Keratinocyte (primary cell): ENCODE measurements around the gene NLGN1. TPM values are rescaled to one million over a fixed set of nuclear protein-coding genes. Genes with fewer than 3 reads are reported as not detected.

ENCODE experiments used
- DNase-seq: peaks from one replicate; pipeline ENCODE4 v3.0.0-alpha.2; 2011; ENCODE audit warnings: low read depth, missing footprints, low spot score
- FAIRE-seq: peaks from 2 replicates; lab custom pipeline; 2011; peaks lifted over from hg19 to GRCh38; lab: Jason Lieb, UNC
- H2AFZ ChIP-seq: 2 replicates; pipeline ENCODE4 v1.6.0; 2012; ENCODE audit warnings: low read length, control low read depth, inconsistent platforms; ENCODE audit not compliant: control insufficient read depth
- H3K27ac ChIP-seq: 2 replicates; pipeline ENCODE4 v1.5.1; 2011; ENCODE audit warnings: low read length; ENCODE audit not compliant: control insufficient read depth, insufficient read depth
- H3K27me3 ChIP-seq: 3 replicates; pipeline ENCODE4 v1.6.0; 2011; ENCODE audit warnings: low read length; ENCODE audit not compliant: control insufficient read depth, insufficient read depth; ENCODE audit errors: extremely low read depth
- H3K36me3 ChIP-seq, 2 experiments: 2 replicates in 1 of 2; 3 replicates in 1 of 2; pipeline ENCODE4 v1.5.1; 2011; ENCODE audit warnings: low read length in 2 of 2, mild to moderate bottlenecking in 1 of 2; ENCODE audit not compliant: control insufficient read depth in 2 of 2, insufficient read depth in 2 of 2; ENCODE audit errors: extremely low read depth in 1 of 2
- H3K4me1 ChIP-seq: 3 replicates; pipeline ENCODE4 v1.5.1; 2011; ENCODE audit warnings: low read length; ENCODE audit not compliant: control insufficient read depth, insufficient read depth; ENCODE audit errors: extremely low read depth
- H3K4me2 ChIP-seq: 3 replicates; pipeline ENCODE4 v1.6.0; 2011; ENCODE audit warnings: low read depth, low read length; ENCODE audit not compliant: control insufficient read depth, insufficient read depth; ENCODE audit errors: extremely low read depth
- H3K4me3 ChIP-seq, 3 experiments: fragments of 200-600 bp in 1 of 3; sonication (generic) in 1 of 3; 2 replicates in 2 of 3; 3 replicates in 1 of 3; pipeline ENCODE4 v1.5.1; 2011 to 2016; ENCODE audit warnings: low read length in 3 of 3, mild to moderate bottlenecking in 3 of 3, control low read depth in 2 of 3, inconsistent platforms in 1 of 3, low read depth in 1 of 3, mixed read lengths in 1 of 3, mixed run types in 1 of 3, moderate library complexity in 1 of 3; ENCODE audit not compliant: control insufficient read depth in 2 of 3, insufficient read depth in 2 of 3; ENCODE audit errors: extremely low read depth in 1 of 3
- H3K79me2 ChIP-seq: 2 replicates; pipeline ENCODE4 v1.6.0; 2012; ENCODE audit warnings: low read length; ENCODE audit not compliant: control insufficient read depth, insufficient read depth
- H3K9ac ChIP-seq: 3 replicates; pipeline ENCODE4 v1.6.0; 2011; ENCODE audit warnings: low read length; ENCODE audit not compliant: control insufficient read depth, insufficient read depth; ENCODE audit errors: extremely low read depth
- H3K9me1 ChIP-seq: 3 replicates; pipeline ENCODE4 v1.6.0; 2011; ENCODE audit warnings: low read length; ENCODE audit not compliant: control insufficient read depth, insufficient read depth; ENCODE audit errors: extremely low read depth
- H3K9me3 ChIP-seq: 2 replicates; pipeline ENCODE4 v1.5.1; 2012; ENCODE audit warnings: low read depth, low read length; ENCODE audit not compliant: control insufficient read depth
- H4K20me1 ChIP-seq: 3 replicates; pipeline ENCODE4 v1.6.0; 2011; ENCODE audit warnings: low read length; ENCODE audit not compliant: control insufficient read depth, insufficient read depth; ENCODE audit errors: extremely low read depth
- EZH2 ChIP-seq: IDR thresholded peaks from one replicate; pipeline ENCODE4 v1.6.1; 2012; ENCODE audit warnings: inconsistent platforms, mild to moderate bottlenecking, low read length, moderate library complexity
- dilution Hi-C: fragments of 300-500 bp; cut with MboI; formaldehyde crosslinking; loops from one replicate; pipeline ENCODE4 v1.7.0; 2020; ENCODE audit warnings: low sequenced_read_pairs; ENCODE audit not compliant: extremely low pct_ligation_motif_present
- polyA plus RNA-seq, 5 experiments: library from polyadenylated mRNA; depleted of rRNA in 3 of 5; stranded (reverse) in 3 of 5; stranded (forward) in 1 of 5; unstranded in 1 of 5; fragments of >200 nt; gene quantifications; 1 replicate in 1 of 5; 2 replicates in 3 of 5; 3 replicates in 1 of 5; pipeline versions ENCODE4 v1.2.1 to v1.2.3, GENCODE V29; 2011 to 2012; ENCODE audit warnings: missing spikeins in 2 of 5, low read depth in 1 of 5, low replicate concordance in 1 of 5
- TF ChIP-seq, protein P1 (sequence below), 3 experiments: IDR thresholded peaks in 1 of 3; conservative IDR thresholded peaks in 1 of 3; optimal IDR thresholded peaks in 1 of 3; 2 replicates in 2 of 3; 3 replicates in 1 of 3; pipeline versions ENCODE3 to v1.5.1; 2011; ENCODE audit warnings: low read length in 3 of 3, mild to moderate bottlenecking in 3 of 3, moderate library complexity in 2 of 3, control low read depth in 1 of 3, inconsistent platforms in 1 of 3; ENCODE audit not compliant: insufficient read depth in 2 of 3; ENCODE audit errors: extremely low read depth in 1 of 3

The NLGN1 gene
- polyA plus RNA-seq, 1 donor (not counting 4 experiments of a cell fraction or from before 2014, with no cell fraction given): not detected

DNA sequence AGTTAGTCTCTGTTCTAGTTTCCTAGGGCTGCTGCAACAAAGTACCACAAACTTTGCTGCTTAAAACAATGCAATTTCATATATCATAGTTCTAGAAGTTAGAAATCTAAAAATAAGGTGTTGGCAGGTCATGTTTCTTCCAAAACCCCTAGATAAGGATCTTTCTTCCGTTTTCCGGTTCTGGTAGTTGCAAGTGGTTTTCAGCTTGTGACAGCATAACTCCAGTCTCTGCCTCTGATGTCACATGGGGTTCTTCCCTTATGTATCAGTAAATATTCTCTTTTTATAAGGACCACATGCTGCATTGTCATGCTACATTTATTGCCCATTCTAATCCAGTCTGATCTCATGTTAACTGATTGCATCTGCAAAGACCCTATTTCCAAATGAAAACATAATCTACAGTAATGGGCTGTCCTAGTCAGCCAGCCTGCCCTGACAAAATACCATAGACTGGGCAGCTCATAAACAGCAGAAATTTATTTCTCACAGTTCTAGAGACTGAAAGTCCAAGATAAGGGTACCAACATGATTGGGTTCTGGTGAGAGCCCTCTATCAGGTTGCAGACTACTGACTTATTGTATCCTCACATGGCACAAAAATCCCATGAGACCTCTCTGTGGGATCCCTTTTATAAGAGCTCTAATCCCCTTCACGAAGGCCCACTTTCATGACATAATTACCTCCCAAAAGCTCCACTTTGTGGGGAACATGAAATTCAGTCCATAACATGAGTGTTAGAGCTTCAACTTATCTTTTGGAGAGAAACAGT, 819.6 kb downstream of the NLGN1 start:
- Histone ChIP-seq H3K9me3 (no peaks in the 10 kb centered on the region), H3K27me3 (no peaks in the 10 kb centered on the region), H3K27ac (no peak overlapping the region), H3K9me1 (no peaks in the 10 kb centered on the region), H3K36me3 (no peaks in the 10 kb centered on the region), H2AFZ (no peak overlapping the region), H3K4me1 (no peaks in the 10 kb centered on the region), H3K4me2 (no peak overlapping the region), H3K9ac (no peak overlapping the region), H4K20me1 (no peaks in the 10 kb centered on the region), H3K79me2 (no peaks in the 10 kb centered on the region), H3K4me3 (no peak overlapping the region)
- DNase-seq: no peak
- TF ChIP-seq, protein P1, sequence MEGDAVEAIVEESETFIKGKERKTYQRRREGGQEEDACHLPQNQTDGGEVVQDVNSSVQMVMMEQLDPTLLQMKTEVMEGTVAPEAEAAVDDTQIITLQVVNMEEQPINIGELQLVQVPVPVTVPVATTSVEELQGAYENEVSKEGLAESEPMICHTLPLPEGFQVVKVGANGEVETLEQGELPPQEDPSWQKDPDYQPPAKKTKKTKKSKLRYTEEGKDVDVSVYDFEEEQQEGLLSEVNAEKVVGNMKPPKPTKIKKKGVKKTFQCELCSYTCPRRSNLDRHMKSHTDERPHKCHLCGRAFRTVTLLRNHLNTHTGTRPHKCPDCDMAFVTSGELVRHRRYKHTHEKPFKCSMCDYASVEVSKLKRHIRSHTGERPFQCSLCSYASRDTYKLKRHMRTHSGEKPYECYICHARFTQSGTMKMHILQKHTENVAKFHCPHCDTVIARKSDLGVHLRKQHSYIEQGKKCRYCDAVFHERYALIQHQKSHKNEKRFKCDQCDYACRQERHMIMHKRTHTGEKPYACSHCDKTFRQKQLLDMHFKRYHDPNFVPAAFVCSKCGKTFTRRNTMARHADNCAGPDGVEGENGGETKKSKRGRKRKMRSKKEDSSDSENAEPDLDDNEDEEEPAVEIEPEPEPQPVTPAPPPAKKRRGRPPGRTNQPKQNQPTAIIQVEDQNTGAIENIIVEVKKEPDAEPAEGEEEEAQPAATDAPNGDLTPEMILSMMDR (optimal IDR thresholded peaks at IDR 0.05 in 1 of 3, IDR thresholded peaks at IDR 0.05 in 1 of 3, conservative IDR thresholded peaks at IDR 0.05 in 1 of 3; ENCODE audit: extremely low read depth in 1 of 3, insufficient read depth in 2 of 3, low read length in 3 of 3): no peak
- TF ChIP-seq EZH2: no peak
- no peak for FAIRE-seq
- dilution Hi-C loops: no loop called here

DNA sequence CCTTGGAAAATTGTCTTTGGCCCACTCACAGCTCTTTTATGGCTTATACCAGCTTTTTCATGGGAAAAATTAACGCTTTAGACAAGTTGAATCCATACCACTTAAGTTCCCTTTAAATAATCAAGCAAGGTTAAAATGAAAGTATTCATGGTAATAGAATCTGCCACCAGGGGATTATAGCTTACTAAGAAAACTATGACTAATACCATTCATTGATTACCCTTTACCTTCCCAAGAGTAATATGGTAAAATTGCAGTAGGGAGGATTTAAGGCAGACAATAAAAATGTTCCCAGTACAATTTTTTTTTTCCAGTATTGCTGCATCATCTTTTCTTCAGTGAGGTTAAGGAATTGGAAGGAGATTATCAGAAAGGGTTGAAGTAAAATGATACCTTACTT, 820.5 kb downstream of the NLGN1 start:
- no peaks in the 10 kb centered on the region for H3K36me3 ChIP-seq
- DNase-seq (no peak), FAIRE-seq (no peak)
- H3K4me2 ChIP-seq: no peak overlapping the region
- no peaks in the 10 kb centered on the region for H3K79me2 ChIP-seq
- H3K9me3 ChIP-seq: no peaks in the 10 kb centered on the region
- H4K20me1 ChIP-seq: no peaks in the 10 kb centered on the region
- no peaks in the 10 kb centered on the region for H3K9me1 ChIP-seq
- no peaks in the 10 kb centered on the region for H3K4me1 ChIP-seq
- H2AFZ ChIP-seq: no peak overlapping the region
- dilution Hi-C loops: no loop called here
- H3K27ac ChIP-seq: no peak overlapping the region
- no peak for TF ChIP-seq EZH2
- TF ChIP-seq, protein P1 (optimal IDR thresholded peaks at IDR 0.05 in 1 of 3, IDR thresholded peaks at IDR 0.05 in 1 of 3, conservative IDR thresholded peaks at IDR 0.05 in 1 of 3; ENCODE audit: extremely low read depth in 1 of 3, insufficient read depth in 2 of 3, low read length in 3 of 3): no peak
- no peaks in the 10 kb centered on the region for H3K27me3 ChIP-seq
- H3K4me3 ChIP-seq: no peak overlapping the region
- no peak overlapping the region for H3K9ac ChIP-seq
